ENCODE results near the gene RANGAP1.
"Not testable (repeated sequence)": the region's sequence is repeated elsewhere in the genome, so short reads cannot be mapped to it uniquely, and the experiment has no call there.

RANGAP1 gene

GRCh38 chr22:41301085-41302020 lies 15.4 kb upstream of the RANGAP1 start, which contains the start of gene ZC3H7B:
ZC3H7B (plus strand) TSS chr22:41301525; CDS start chr22:41320661, 19,136 bp downstream.
- DNase-seq, result peak in 49 of 51 donors; percentile 15 to 82 (median 56)

GRCh38 chr22:41300661-41301060 lies 14.7 kb upstream of the RANGAP1 start:
- DNase-seq, result no peak

GRCh38 chr22:41296826-41297667 lies 11.1 kb upstream of the RANGAP1 start:
- DNase-seq, result no peak

- DNase-seq, result not testable (repeated sequence)
Observed at GRCh38 chr22:41294816-41295215, 8.8 kb upstream of the RANGAP1 start.

GRCh38 chr22:41290262-41291221 lies 4.6 kb upstream of the RANGAP1 start:
- DNase-seq, result no peak

- DNase-seq, result no peak
Observed at GRCh38 chr22:41289671-41290070, 3.7 kb upstream of the RANGAP1 start.

- DNase-seq, result no peak
Observed at GRCh38 chr22:41288245-41288946, 2.4 kb upstream of the RANGAP1 start.

- DNase-seq, result peak in 5 of 51 donors; percentile 23 to 68 (median 42)
Observed at GRCh38 chr22:41286639-41287091, 678 bp upstream of the RANGAP1 start.

- peak in 29 of 51 donors; percentile 14 to 83 (median 49) for DNase-seq
Observed at GRCh38 chr22:41285441-41285819, 557 bp downstream of the RANGAP1 start.

- DNase-seq, result peak in 1 of 51 donors; percentile 2
Observed at GRCh38 chr22:41284465-41284864, 1.5 kb downstream of the RANGAP1 start.

GRCh38 chr22:41280854-41281253 lies 5.1 kb downstream of the RANGAP1 start:
- DNase-seq, result no peak

GRCh38 chr22:41280065-41280464 lies 5.9 kb downstream of the RANGAP1 start:
- DNase-seq, result no peak

- DNase-seq, result peak in 35 of 51 donors; percentile 3 to 82 (median 40)
Observed at GRCh38 chr22:41274856-41275255, 11.1 kb downstream of the RANGAP1 start.

GRCh38 chr22:41273128-41273527 lies 12.9 kb downstream of the RANGAP1 start:
- no peak for DNase-seq

- DNase-seq, result no peak
Observed at GRCh38 chr22:41271787-41272186, 14.2 kb downstream of the RANGAP1 start.

GRCh38 chr22:41267958-41268357 lies 18.0 kb downstream of the RANGAP1 start:
- no peak for DNase-seq

GRCh38 chr22:41264408-41264941 lies 21.5 kb downstream of the RANGAP1 start:
- DNase-seq, result peak in 44 of 51 donors; percentile 12 to 94 (median 73)

GRCh38 chr22:41263704-41264103 lies 22.3 kb downstream of the RANGAP1 start:
- peak in 1 of 51 donors; percentile 30 for DNase-seq

- DNase-seq, result no peak
Observed at GRCh38 chr22:41262250-41262765, 23.7 kb downstream of the RANGAP1 start.

Data from hypothalamus (tissue), 51 donors.